ENCODE measurements around the gene PDE4B. TPM values are rescaled to one million over a fixed set of nuclear protein-coding genes. Genes with fewer than 3 reads are reported as not detected.
"Not testable (repeated sequence)": the region's sequence is repeated elsewhere in the genome, so short reads cannot be mapped to it uniquely, and the experiment has no call there.

The PDE4B gene
- total RNA-seq, 1 donor from 2014 or later: 7.6 TPM

GRCh38 chr1:66415866-66416265 lies 623.2 kb downstream of the PDE4B start:
- peaks cover 27% of the 10 kb centered on the region for H3K4me1 Mint-ChIP-seq (ENCODE audit: low read depth, unreplicated experiment)
- Histone ChIP-seq H4K20me1 (ENCODE audit: insufficient read depth, low read length) (no peaks in the 10 kb centered on the region), H3K4me2 (ENCODE audit: low read length) (no peak overlapping the region), H3K79me2 (ENCODE audit: insufficient read depth, low read length) (no peaks in the 10 kb centered on the region), H3K9me3 (ENCODE audit: insufficient read depth, low read depth, low read length) (peaks cover 3% of the 10 kb centered on the region), H3K36me3 (ENCODE audit: insufficient read depth, low read length) (no peaks in the 10 kb centered on the region), H2AFZ (ENCODE audit: low read depth, low read length) (no peak overlapping the region), H3K4me3 (ENCODE audit: insufficient read depth, low read depth, low read length) (no peak overlapping the region), H3K27ac (ENCODE audit: low read depth, low read length) (no peak overlapping the region), H3K4me1 (ENCODE audit: insufficient read depth, low read length) (no peaks in the 10 kb centered on the region), H3K27me3 (ENCODE audit: insufficient read depth, low read length) (no peaks in the 10 kb centered on the region), H3K9ac (ENCODE audit: low read length) (no peak overlapping the region)
- H3K27ac Mint-ChIP-seq (ENCODE audit: unreplicated experiment): no peak overlapping the region
- peaks cover 4% of the 10 kb centered on the region for H3K36me3 Mint-ChIP-seq (ENCODE audit: low read depth, unreplicated experiment)
- H3K27me3 Mint-ChIP-seq (ENCODE audit: low read depth, unreplicated experiment): no peaks in the 10 kb centered on the region
- H3K4me3 Mint-ChIP-seq (ENCODE audit: unreplicated experiment): no peak overlapping the region
- no peak for DNase-seq (ENCODE audit: low read depth)
- peaks cover 27% of the 10 kb centered on the region for H3K9me3 Mint-ChIP-seq (ENCODE audit: unreplicated experiment)
- FAIRE-seq: no peak
- no peak for TF ChIP-seq EZH2 (IDR thresholded peaks at IDR 0.05; ENCODE audit: insufficient read depth, low read length)
- TF ChIP-seq, protein P1, sequence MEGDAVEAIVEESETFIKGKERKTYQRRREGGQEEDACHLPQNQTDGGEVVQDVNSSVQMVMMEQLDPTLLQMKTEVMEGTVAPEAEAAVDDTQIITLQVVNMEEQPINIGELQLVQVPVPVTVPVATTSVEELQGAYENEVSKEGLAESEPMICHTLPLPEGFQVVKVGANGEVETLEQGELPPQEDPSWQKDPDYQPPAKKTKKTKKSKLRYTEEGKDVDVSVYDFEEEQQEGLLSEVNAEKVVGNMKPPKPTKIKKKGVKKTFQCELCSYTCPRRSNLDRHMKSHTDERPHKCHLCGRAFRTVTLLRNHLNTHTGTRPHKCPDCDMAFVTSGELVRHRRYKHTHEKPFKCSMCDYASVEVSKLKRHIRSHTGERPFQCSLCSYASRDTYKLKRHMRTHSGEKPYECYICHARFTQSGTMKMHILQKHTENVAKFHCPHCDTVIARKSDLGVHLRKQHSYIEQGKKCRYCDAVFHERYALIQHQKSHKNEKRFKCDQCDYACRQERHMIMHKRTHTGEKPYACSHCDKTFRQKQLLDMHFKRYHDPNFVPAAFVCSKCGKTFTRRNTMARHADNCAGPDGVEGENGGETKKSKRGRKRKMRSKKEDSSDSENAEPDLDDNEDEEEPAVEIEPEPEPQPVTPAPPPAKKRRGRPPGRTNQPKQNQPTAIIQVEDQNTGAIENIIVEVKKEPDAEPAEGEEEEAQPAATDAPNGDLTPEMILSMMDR (IDR thresholded peaks at IDR 0.05; ENCODE audit: insufficient read depth, low read depth, low read length): no peak

- DNase-seq (ENCODE audit: low read depth): no peak
- H3K27ac Mint-ChIP-seq (ENCODE audit: unreplicated experiment): no peak overlapping the region
- H3K4me3 Mint-ChIP-seq (ENCODE audit: unreplicated experiment): no peak overlapping the region
- Histone ChIP-seq H3K9ac (ENCODE audit: low read length) (no peak overlapping the region), H3K27me3 (ENCODE audit: insufficient read depth, low read length) (no peaks in the 10 kb centered on the region), H3K4me1 (ENCODE audit: insufficient read depth, low read length) (no peaks in the 10 kb centered on the region), H3K4me3 (ENCODE audit: insufficient read depth, low read depth, low read length) (no peak overlapping the region), H4K20me1 (ENCODE audit: insufficient read depth, low read length) (no peaks in the 10 kb centered on the region), H3K79me2 (ENCODE audit: insufficient read depth, low read length) (no peaks in the 10 kb centered on the region), H3K27ac (ENCODE audit: low read depth, low read length) (no peak overlapping the region), H2AFZ (ENCODE audit: low read depth, low read length) (no peak overlapping the region), H3K36me3 (ENCODE audit: insufficient read depth, low read length) (no peaks in the 10 kb centered on the region), H3K9me3 (ENCODE audit: insufficient read depth, low read depth, low read length) (peaks cover 3% of the 10 kb centered on the region), H3K4me2 (ENCODE audit: low read length) (no peak overlapping the region)
- peaks cover 25% of the 10 kb centered on the region for H3K9me3 Mint-ChIP-seq (ENCODE audit: unreplicated experiment)
- peaks cover 4% of the 10 kb centered on the region for H3K36me3 Mint-ChIP-seq (ENCODE audit: low read depth, unreplicated experiment)
- no peaks in the 10 kb centered on the region for H3K27me3 Mint-ChIP-seq (ENCODE audit: low read depth, unreplicated experiment)
- H3K4me1 Mint-ChIP-seq (ENCODE audit: low read depth, unreplicated experiment): peaks cover 23% of the 10 kb centered on the region
- TF ChIP-seq, protein P1 (IDR thresholded peaks at IDR 0.05; ENCODE audit: insufficient read depth, low read depth, low read length): no peak
- no peak for FAIRE-seq
Observed at GRCh38 chr1:66416295-66416694, 623.6 kb downstream of the PDE4B start.

- no peaks in the 10 kb centered on the region for H3K4me1 ChIP-seq (ENCODE audit: insufficient read depth, low read length)
- peaks cover 12% of the 10 kb centered on the region for H3K4me1 Mint-ChIP-seq (ENCODE audit: low read depth, unreplicated experiment)
- H3K27ac Mint-ChIP-seq (ENCODE audit: unreplicated experiment): no peak overlapping the region
Observed at GRCh38 chr1:66418021-66418420, 625.3 kb downstream of the PDE4B start.

GRCh38 chr1:66420171-66420570 lies 627.5 kb downstream of the PDE4B start:
- H3K27ac Mint-ChIP-seq (ENCODE audit: unreplicated experiment); H2AFZ ChIP-seq (ENCODE audit: low read depth, low read length); H3K79me2 ChIP-seq (ENCODE audit: insufficient read depth, low read length); DNase-seq (ENCODE audit: low read depth); H3K4me1 Mint-ChIP-seq (ENCODE audit: low read depth, unreplicated experiment); H3K4me3 Mint-ChIP-seq (ENCODE audit: unreplicated experiment); H3K4me2 ChIP-seq (ENCODE audit: low read length); H3K9me3 ChIP-seq (ENCODE audit: insufficient read depth, low read depth, low read length); H3K4me3 ChIP-seq (ENCODE audit: insufficient read depth, low read depth, low read length); H3K36me3 ChIP-seq (ENCODE audit: insufficient read depth, low read length); H3K27me3 ChIP-seq (ENCODE audit: insufficient read depth, low read length); H3K27ac ChIP-seq (ENCODE audit: low read depth, low read length); H3K27me3 Mint-ChIP-seq (ENCODE audit: low read depth, unreplicated experiment); H3K36me3 Mint-ChIP-seq (ENCODE audit: low read depth, unreplicated experiment); H3K4me1 ChIP-seq (ENCODE audit: insufficient read depth, low read length); FAIRE-seq; H3K9ac ChIP-seq (ENCODE audit: low read length); H4K20me1 ChIP-seq (ENCODE audit: insufficient read depth, low read length): not testable (repeated sequence)
- peaks cover 20% of the 10 kb centered on the region for H3K9me3 Mint-ChIP-seq (ENCODE audit: unreplicated experiment)

More at GRCh38 chr1:66418021-66418420, 625.3 kb downstream of the PDE4B start:
- Histone ChIP-seq H3K36me3 (ENCODE audit: insufficient read depth, low read length) (no peaks in the 10 kb centered on the region), H3K79me2 (ENCODE audit: insufficient read depth, low read length) (no peaks in the 10 kb centered on the region), H3K27me3 (ENCODE audit: insufficient read depth, low read length) (no peaks in the 10 kb centered on the region), H3K9me3 (ENCODE audit: insufficient read depth, low read depth, low read length) (peaks cover 3% of the 10 kb centered on the region), H3K4me3 (ENCODE audit: insufficient read depth, low read depth, low read length) (no peak overlapping the region), H3K9ac (ENCODE audit: low read length) (no peak overlapping the region), H2AFZ (ENCODE audit: low read depth, low read length) (no peak overlapping the region), H4K20me1 (ENCODE audit: insufficient read depth, low read length) (no peaks in the 10 kb centered on the region), H3K4me2 (ENCODE audit: low read length) (no peak overlapping the region), H3K27ac (ENCODE audit: low read depth, low read length) (no peak overlapping the region)
- FAIRE-seq: no peak
- TF ChIP-seq, protein P1 (IDR thresholded peaks at IDR 0.05; ENCODE audit: insufficient read depth, low read depth, low read length): no peak
- TF ChIP-seq EZH2 (IDR thresholded peaks at IDR 0.05; ENCODE audit: insufficient read depth, low read length): no peak
- no peak for DNase-seq (ENCODE audit: low read depth)
- Mint-ChIP-seq H3K27me3 (ENCODE audit: low read depth, unreplicated experiment) (no peaks in the 10 kb centered on the region), H3K9me3 (ENCODE audit: unreplicated experiment) (peaks cover 20% of the 10 kb centered on the region), H3K4me3 (ENCODE audit: unreplicated experiment) (no peak overlapping the region), H3K36me3 (ENCODE audit: low read depth, unreplicated experiment) (peaks cover 4% of the 10 kb centered on the region)
